Breast epithelium (tissue), 4 donors: ENCODE results near the gene ZNF318. TPM values are rescaled to one million over a fixed set of nuclear protein-coding genes. Genes with fewer than 3 reads are reported as not detected.
"Not testable (repeated sequence)": the region's sequence is repeated elsewhere in the genome, so short reads cannot be mapped to it uniquely, and the experiment has no call there.

Experiments
- DNase-seq, 2 donors: peaks; one replicate each; pipeline ENCODE4 v3.0.0-alpha.2; 2019; ENCODE audit warnings: low spot score in 2 of 2
- H3K27ac ChIP-seq, 2 donors: fragments of 200-600 bp; sonication (generic) in 1 of 2; one replicate each; pipeline ENCODE4 v1.5.1; 2016 to 2019; ENCODE audit warnings: mild to moderate bottlenecking in 1 of 2
- H3K27me3 ChIP-seq, 2 donors: fragments of 200-600 bp; sonication (generic) in 1 of 2; one replicate each; pipeline versions ENCODE4 v1.5.1 to v1.6.0; 2017 to 2019; ENCODE audit warnings: control low read depth in 1 of 2, mild to moderate bottlenecking in 1 of 2
- H3K36me3 ChIP-seq: fragments of 200-600 bp; one replicate; pipeline ENCODE4 v1.5.1; 2019
- H3K4me1 ChIP-seq, 2 donors: fragments of 200-600 bp; sonication (generic); one replicate each; pipeline ENCODE4 v1.5.1; 2016 to 2019; ENCODE audit warnings: control low read depth in 1 of 2
- H3K4me3 ChIP-seq, 3 donors: fragments of 200-600 bp; sonication (generic); 1 replicate in 2 of 3; 2 replicates in 1 of 3; pipeline ENCODE4 v1.5.1; 2016 to 2019; ENCODE audit warnings: mild to moderate bottlenecking in 3 of 3, moderate library complexity in 2 of 3
- H3K9me3 ChIP-seq, 2 donors: fragments of 200-600 bp; sonication (generic) in 1 of 2; one replicate each; pipeline ENCODE4 v1.5.1; 2016 to 2019; ENCODE audit warnings: control low read depth in 1 of 2
- CTCF ChIP-seq, 3 donors: fragments of 450-650 bp; IDR thresholded peaks; one replicate each; pipeline ENCODE4 v1.5.1; 2016 to 2017; ENCODE audit warnings: antibody characterized with exemption in 3 of 3, mild to moderate bottlenecking in 3 of 3, moderate library complexity in 3 of 3
- POLR2A ChIP-seq: fragments of 450-650 bp; IDR thresholded peaks from one replicate; pipeline ENCODE4 v1.6.1; 2016; ENCODE audit warnings: antibody characterized with exemption, mild to moderate bottlenecking, moderate library complexity
- POLR2AphosphoS5 ChIP-seq, 3 donors: sonication (generic); formaldehyde crosslinking; IDR thresholded peaks; one replicate each; pipeline ENCODE4 v1.6.1; 2017; ENCODE audit warnings: antibody characterized with exemption in 3 of 3
- intact Hi-C: fragments of 100-400 bp; cut with DNase I; formaldehyde crosslinking; loops from one replicate; pipeline ENCODE4 v1.15.1; 2023; ENCODE audit warnings: low total_unique reads
- total RNA-seq, 3 donors: library from RNA; depleted of rRNA; stranded (reverse); fragments of >200 nt; gene quantifications; one replicate each; pipeline ENCODE4 v1.1.0, GENCODE V29; 2016

ZNF318 gene
- 10 to 100 TPM; 15.4 to 19.5 (median 17.4) TPM for total RNA-seq

- Histone ChIP-seq H3K27ac (peak within 1 kb of the TSS; percentile 81 to 83), H3K9me3 (no peaks in the 10 kb centered on the region), H3K27me3 (no peaks in the 10 kb centered on the region), H3K4me3 (peak within 1 kb of the TSS; percentile 67 to 93 (median 83)), H3K4me1 (no peaks in the 10 kb centered on the region), H3K36me3 (no peaks in the 10 kb centered on the region)
- TF ChIP-seq CTCF (IDR thresholded peaks at IDR 0.05), result no peak
- peak; percentile 26 for TF ChIP-seq POLR2A
- peak; percentile 62 to 74 (median 62) for TF ChIP-seq POLR2AphosphoS5 (IDR thresholded peaks at IDR 0.05)
- DNase-seq, result peak; percentile 93 to 95
- intact Hi-C loops, result loop anchor here (10.0 kb wide), 1 partner anchor 135 kb away; no protein-coding TSS in a partner anchor
These were observed at the start of gene ZNF318 for GRCh38 chr6:43369174-43370002. ZNF318 (minus strand) TSS chr6:43369647; CDS start chr6:43369365, 282 bp downstream.

GRCh38 chr6:43416935-43417334 lies 47.5 kb upstream of the ZNF318 start:
- H3K4me1 ChIP-seq, result no peaks in the 10 kb centered on the region
- no peak overlapping the region for H3K27ac ChIP-seq
- H3K36me3 ChIP-seq, result no peaks in the 10 kb centered on the region
- no peaks in the 10 kb centered on the region for H3K27me3 ChIP-seq
- H3K9me3 ChIP-seq, result no peaks in the 10 kb centered on the region
- no peak for DNase-seq
- TF ChIP-seq POLR2AphosphoS5 (IDR thresholded peaks at IDR 0.05) (no peak), CTCF (IDR thresholded peaks at IDR 0.05) (no peak), POLR2A (no peak)
- intact Hi-C loops, result no loop called here
- no peak overlapping the region for H3K4me3 ChIP-seq

- H3K36me3 ChIP-seq, H3K27ac ChIP-seq, intact Hi-C loops, H3K9me3 ChIP-seq, H3K4me1 ChIP-seq, H3K4me3 ChIP-seq, H3K27me3 ChIP-seq, DNase-seq: not testable (repeated sequence)
These were observed 45.8 kb upstream of the ZNF318 start for GRCh38 chr6:43415275-43415674.

GRCh38 chr6:43413002-43413401 lies 43.6 kb upstream of the ZNF318 start:
- Histone ChIP-seq H3K36me3 (no peaks in the 10 kb centered on the region), H3K27me3 (no peaks in the 10 kb centered on the region), H3K9me3 (no peaks in the 10 kb centered on the region), H3K27ac (no peak overlapping the region), H3K4me1 (no peaks in the 10 kb centered on the region), H3K4me3 (no peak overlapping the region)
- TF ChIP-seq POLR2A (no peak), CTCF (IDR thresholded peaks at IDR 0.05) (no peak), POLR2AphosphoS5 (IDR thresholded peaks at IDR 0.05) (no peak)
- intact Hi-C loops, result no loop called here
- DNase-seq, result no peak

- Histone ChIP-seq H3K27ac (no peak overlapping the region), H3K4me3 (no peak overlapping the region), H3K27me3 (no peaks in the 10 kb centered on the region), H3K36me3 (no peaks in the 10 kb centered on the region), H3K4me1 (no peaks in the 10 kb centered on the region), H3K9me3 (no peaks in the 10 kb centered on the region)
- intact Hi-C loops, result no loop called here
- TF ChIP-seq POLR2A, result no peak
- TF ChIP-seq POLR2AphosphoS5 (IDR thresholded peaks at IDR 0.05), result no peak
- DNase-seq, result no peak
These were observed 43.1 kb upstream of the ZNF318 start for GRCh38 chr6:43412541-43412940.

GRCh38 chr6:43410776-43411175 lies 41.3 kb upstream of the ZNF318 start:
- intact Hi-C loops, H3K4me1 ChIP-seq, H3K27ac ChIP-seq, H3K4me3 ChIP-seq, H3K27me3 ChIP-seq, DNase-seq, H3K36me3 ChIP-seq, H3K9me3 ChIP-seq: not testable (repeated sequence)
